DND-41 (cell line): ENCODE measurements around the gene CACNB1.

Experiments
- ATAC-seq: fragments of 200-7000 bp; cut with Tn5 transposase; 3 replicates; pipeline ENCODE4 v1.9.1; 2021; ENCODE audit warnings: low read depth; ENCODE audit not compliant: insufficient read depth
- DNase-seq: peaks from one replicate; pipeline ENCODE4 v3.0.0-alpha.2; 2020
- H2AFZ ChIP-seq: 2 replicates; pipeline ENCODE4 v1.6.0; 2012; ENCODE audit warnings: low read depth, low read length
- H3K27ac ChIP-seq: 2 replicates; pipeline ENCODE4 v1.5.1; 2012; ENCODE audit warnings: low read length, inconsistent platforms
- H3K27me3 ChIP-seq: fragments of 200-600 bp; sonication (generic); 2 replicates; pipeline ENCODE4 v1.6.0; 2012; ENCODE audit warnings: low read length, mild to moderate bottlenecking, inconsistent platforms; ENCODE audit not compliant: insufficient read depth, poor library complexity
- H3K36me3 ChIP-seq: 2 replicates; pipeline ENCODE4 v1.5.1; 2012; ENCODE audit warnings: low read length, inconsistent platforms; ENCODE audit not compliant: insufficient read depth
- H3K4me1 ChIP-seq: 2 replicates; pipeline ENCODE4 v1.5.1; 2012; ENCODE audit warnings: mild to moderate bottlenecking, low read length; ENCODE audit not compliant: insufficient read depth
- H3K4me2 ChIP-seq: 2 replicates; pipeline ENCODE4 v1.6.0; 2012; ENCODE audit warnings: mild to moderate bottlenecking, moderate library complexity, low read length, inconsistent platforms; ENCODE audit not compliant: insufficient read depth
- H3K4me3 ChIP-seq, 2 experiments: fragments of 200-600 bp in 1 of 2; shearing (Covaris generic) in 1 of 2; 2 replicates each; pipeline ENCODE4 v1.5.1; 2012 to 2016; ENCODE audit warnings: inconsistent platforms in 2 of 2, low read length in 2 of 2, mild to moderate bottlenecking in 2 of 2, low read depth in 1 of 2, moderate library complexity in 1 of 2
- H3K79me2 ChIP-seq: 2 replicates; pipeline ENCODE4 v1.6.0; 2012; ENCODE audit warnings: low read length, inconsistent platforms; ENCODE audit not compliant: insufficient read depth
- H3K9ac ChIP-seq: 2 replicates; pipeline ENCODE4 v1.6.0; 2012; ENCODE audit warnings: low read depth, mild to moderate bottlenecking, inconsistent platforms, low read length, moderate library complexity
- H3K9me3 ChIP-seq: 2 replicates; pipeline ENCODE4 v1.5.1; 2012; ENCODE audit warnings: low read length, moderate library complexity, mild to moderate bottlenecking, inconsistent platforms; ENCODE audit not compliant: insufficient read depth, severe bottlenecking
- H4K20me1 ChIP-seq: 2 replicates; pipeline ENCODE4 v1.6.0; 2012; ENCODE audit warnings: low read length; ENCODE audit not compliant: insufficient read depth
- CTCF ChIP-seq: IDR thresholded peaks from 2 replicates; pipeline ENCODE4 v1.5.1; 2012; ENCODE audit warnings: borderline replicate concordance, low read length, moderate library complexity, mild to moderate bottlenecking; ENCODE audit not compliant: poor library complexity, severe bottlenecking; ENCODE audit errors: extremely low read depth
- EZH2 ChIP-seq: IDR thresholded peaks from 3 replicates; pipeline ENCODE4 v1.6.1; 2012; ENCODE audit warnings: borderline replicate concordance, low read depth, mild to moderate bottlenecking, moderate library complexity, low read length, inconsistent platforms; ENCODE audit not compliant: severe bottlenecking

CACNB1 gene

GRCh38 chr17:39177256-39177655, 20.2 kb downstream of the CACNB1 start:
- TF ChIP-seq EZH2 (no peak), CTCF (no peak)
- peak; percentile 20 for ATAC-seq
- H3K36me3 ChIP-seq, result peaks cover 51% of the 10 kb centered on the region

GRCh38 chr17:39175695-39176093, 21.8 kb downstream of the CACNB1 start:
- no peaks in the 10 kb centered on the region for H3K79me2 ChIP-seq
- no peaks in the 10 kb centered on the region for H3K27me3 ChIP-seq
- H4K20me1 ChIP-seq, result no peaks in the 10 kb centered on the region
- H3K27ac ChIP-seq, result peak overlapping the region; percentile 24; the same call in 1 of the 2 replicates
- peaks cover 42% of the 10 kb centered on the region for H3K36me3 ChIP-seq
- DNase-seq (no peak), ATAC-seq (no peak)
- TF ChIP-seq CTCF (no peak), EZH2 (no peak)
- H3K9me3 ChIP-seq, result no peaks in the 10 kb centered on the region
- no peak overlapping the region for H3K4me3 ChIP-seq
- H3K4me2 ChIP-seq, result no peak overlapping the region
- no peak overlapping the region for H2AFZ ChIP-seq
- H3K4me1 ChIP-seq, result peaks cover 46% of the 10 kb centered on the region
- no peak overlapping the region for H3K9ac ChIP-seq

More at GRCh38 chr17:39177256-39177655, 20.2 kb downstream of the CACNB1 start:
- no peak overlapping the region for H3K4me3 ChIP-seq
- DNase-seq, result peak; percentile 63
- H3K27ac ChIP-seq, result no peak overlapping the region
- H2AFZ ChIP-seq, result no peak overlapping the region
- peaks cover 30% of the 10 kb centered on the region for H3K4me1 ChIP-seq
- H4K20me1 ChIP-seq, result no peaks in the 10 kb centered on the region
- H3K79me2 ChIP-seq, result no peaks in the 10 kb centered on the region
- H3K27me3 ChIP-seq, result no peaks in the 10 kb centered on the region
- no peak overlapping the region for H3K4me2 ChIP-seq
- no peaks in the 10 kb centered on the region for H3K9me3 ChIP-seq
- H3K9ac ChIP-seq, result no peak overlapping the region

GRCh38 chr17:39174920-39175694, 22.4 kb downstream of the CACNB1 start:
- Histone ChIP-seq H3K4me2 (no peak overlapping the region; the same call in 1 of the 2 replicates), H3K27ac (peak overlapping the region; percentile 97), H4K20me1 (no peaks in the 10 kb centered on the region), H3K4me1 (peaks cover 52% of the 10 kb centered on the region), H3K9me3 (no peaks in the 10 kb centered on the region), H3K27me3 (no peaks in the 10 kb centered on the region), H3K9ac (0 out of 2 replicates have a peak overlapping the region, but pooled peaks have one; percentile 50), H3K4me3 (no peak overlapping the region), H2AFZ (no peak overlapping the region), H3K79me2 (no peaks in the 10 kb centered on the region), H3K36me3 (peaks cover 42% of the 10 kb centered on the region)
- TF ChIP-seq EZH2, result no peak
- peak; percentile 96 for TF ChIP-seq CTCF
- ATAC-seq (peak; percentile 67), DNase-seq (peak; percentile 86)
